8988T (cell line): ENCODE results near the gene CEP83.
"Not testable (repeated sequence)": the region's sequence is repeated elsewhere in the genome, so short reads cannot be mapped to it uniquely, and the experiment has no call there.

Experiments
- DNase-seq: peaks from one replicate; pipeline ENCODE4 v3.0.0; 2011

The CEP83 gene

DNA sequence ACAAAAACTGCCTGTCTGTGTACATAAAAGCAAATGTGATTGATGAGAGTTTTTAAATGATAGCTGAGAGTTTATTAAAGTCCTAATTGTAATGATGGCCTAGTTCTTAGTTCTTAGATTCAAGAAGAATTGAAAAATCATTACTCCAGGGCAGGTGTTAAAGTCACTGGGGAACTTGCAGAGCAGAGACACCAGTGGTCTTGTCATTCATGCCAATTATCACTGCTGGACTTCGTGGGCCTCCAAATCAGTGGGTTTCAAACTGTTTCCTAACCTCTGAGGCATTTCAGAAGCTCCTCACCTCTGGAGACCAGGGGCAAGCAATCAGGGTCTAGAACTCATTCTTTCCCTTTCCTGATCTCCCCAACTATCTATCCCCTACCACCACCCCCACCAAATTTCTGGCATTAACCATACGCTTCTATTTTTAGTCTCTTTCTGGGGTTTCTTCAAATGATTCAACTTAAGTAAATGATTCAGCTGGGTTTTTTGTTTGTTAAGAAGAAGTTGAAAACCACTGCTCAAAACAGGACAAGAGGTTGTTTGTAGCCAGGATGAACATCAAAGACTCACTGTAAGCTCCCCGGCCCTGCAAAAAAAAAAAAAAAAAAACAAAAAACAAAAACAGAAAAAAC lies 80.1 kb downstream of the CEP83 start:
- DNase-seq: no peak

- DNase-seq: no peak
Measured at GRCh38 chr12:94377599-94377998, 82.1 kb downstream of the CEP83 start.

DNA sequence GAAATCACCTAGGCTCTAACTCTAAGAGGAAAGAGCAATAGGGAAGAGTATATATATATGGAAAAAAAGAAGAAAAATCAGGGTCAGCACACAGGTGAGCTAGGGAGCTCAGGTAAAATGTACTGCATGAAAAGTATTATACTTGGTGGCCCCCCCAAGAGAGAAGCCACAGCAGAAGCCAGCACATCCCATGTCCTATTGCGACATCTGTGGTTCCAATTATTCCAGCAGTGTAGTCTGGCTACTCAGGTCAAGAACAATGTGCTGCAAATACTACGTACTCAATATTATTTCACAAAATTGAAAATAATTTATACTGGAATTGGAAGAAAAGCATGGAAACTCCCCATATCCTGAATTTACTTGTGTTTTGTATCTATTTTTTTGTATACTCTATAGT lies 85.5 kb downstream of the CEP83 start:
- no peak for DNase-seq

DNA sequence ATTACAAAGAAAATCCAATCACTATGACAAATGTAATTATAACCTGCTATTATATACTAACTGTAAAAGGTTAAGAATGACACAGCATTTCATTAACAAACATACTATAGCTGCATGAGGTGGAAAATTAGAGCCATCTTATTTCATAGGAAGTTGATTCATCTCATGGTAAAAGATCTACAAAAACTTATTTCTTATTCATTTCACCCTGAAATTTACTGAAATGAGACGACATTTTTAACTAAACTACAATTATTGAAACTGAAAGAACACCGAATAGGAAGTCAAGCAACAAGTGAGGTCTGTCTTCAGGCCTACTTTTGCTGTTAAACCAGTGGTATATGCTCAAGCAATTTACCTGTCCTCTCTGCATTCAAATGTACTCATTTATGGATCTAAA lies 87.2 kb downstream of the CEP83 start:
- DNase-seq: no peak

GRCh38 chr12:94362653-94363052 lies 97.0 kb downstream of the CEP83 start:
- DNase-seq: no peak

DNA sequence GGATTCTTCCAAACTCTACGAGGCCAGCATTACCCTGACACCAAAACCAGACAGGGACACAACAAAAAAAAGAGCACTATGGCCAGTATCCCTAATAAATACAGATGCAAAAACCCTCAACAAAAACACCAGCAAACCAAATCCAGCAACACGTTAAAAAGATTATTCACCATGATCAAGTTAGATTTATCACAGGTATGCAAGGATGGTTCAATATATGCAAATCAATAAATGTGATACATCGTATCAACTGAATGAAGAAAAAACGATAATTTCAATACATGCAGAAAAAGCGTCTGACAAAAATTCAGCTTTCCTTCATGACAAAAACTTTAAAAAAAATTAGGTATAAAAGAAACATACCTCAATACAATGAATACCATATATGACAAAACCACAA lies 99.9 kb downstream of the CEP83 start:
- no peak for DNase-seq

DNA sequence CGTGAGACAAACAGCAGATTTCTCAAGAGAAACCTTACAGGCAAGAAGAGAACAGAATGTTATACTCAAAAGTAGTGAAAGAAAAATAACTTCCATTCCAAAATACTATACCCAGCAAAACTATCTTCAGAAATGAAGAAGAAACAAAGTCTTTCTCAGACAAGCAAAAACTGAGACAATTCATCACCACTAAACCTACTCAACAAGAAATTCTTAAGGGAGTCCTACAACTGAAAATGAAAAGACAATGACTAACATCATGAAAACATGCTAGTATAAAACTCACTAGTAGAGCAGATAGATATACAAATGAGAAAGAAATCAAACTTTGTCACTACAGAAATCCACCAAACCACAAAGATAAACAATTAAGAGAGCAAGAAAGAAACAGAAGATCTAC lies 106.5 kb downstream of the CEP83 start:
- DNase-seq: no peak

- DNase-seq: no peak
Measured at GRCh38 chr12:94340573-94340972, 119.1 kb downstream of the CEP83 start.

GRCh38 chr12:94338006-94338794 lies 121.5 kb downstream of the CEP83 start:
- no peak for DNase-seq

GRCh38 chr12:94336211-94336925 lies 123.3 kb downstream of the CEP83 start:
- no peak for DNase-seq

GRCh38 chr12:94333396-94333795 lies 126.3 kb downstream of the CEP83 start:
- DNase-seq: no peak

GRCh38 chr12:94329366-94329765 lies 130.3 kb downstream of the CEP83 start:
- DNase-seq: no peak

GRCh38 chr12:94327809-94328208 lies 131.9 kb downstream of the CEP83 start:
- no peak for DNase-seq

DNA sequence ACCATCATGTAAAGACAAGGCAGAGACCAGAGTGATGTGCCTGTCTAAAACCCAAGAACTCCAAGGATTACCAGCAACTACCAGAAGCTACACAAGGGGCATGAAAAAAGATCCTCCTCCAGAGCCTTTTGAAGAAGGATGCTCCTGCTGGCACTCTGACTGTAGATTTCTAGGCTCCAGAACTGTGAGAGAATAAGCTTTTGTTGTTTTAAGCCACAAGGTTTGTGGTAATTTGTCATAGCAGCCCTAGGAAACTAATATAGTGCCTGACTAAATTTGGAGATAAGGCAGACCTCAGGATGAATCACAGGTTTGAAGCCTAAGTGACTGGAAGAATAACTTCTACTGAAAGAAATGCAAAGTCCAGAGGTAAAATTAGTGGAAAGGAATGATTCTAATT lies 132.9 kb downstream of the CEP83 start:
- no peak for DNase-seq

DNA sequence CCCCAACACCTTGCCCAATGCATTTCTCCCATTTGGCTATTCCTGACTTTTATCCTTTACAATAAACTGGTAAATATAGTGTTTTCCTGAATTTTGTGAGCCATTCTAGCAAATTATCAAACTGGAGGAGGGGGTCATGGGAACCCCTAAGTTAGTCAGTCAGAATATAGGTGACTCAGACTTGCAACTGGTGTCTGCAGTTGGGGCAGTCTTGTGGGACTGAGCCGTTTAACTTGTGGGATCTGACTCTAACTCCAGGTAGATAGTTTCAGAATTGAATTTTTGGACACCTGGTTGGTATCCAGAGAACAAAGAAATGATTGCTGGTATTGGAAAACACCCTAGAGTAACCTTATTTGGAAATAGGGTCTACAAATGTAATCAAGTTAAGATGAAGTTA lies 133.4 kb downstream of the CEP83 start:
- no peak for DNase-seq

GRCh38 chr12:94322346-94322745 lies 137.3 kb downstream of the CEP83 start:
- DNase-seq: no peak

DNA sequence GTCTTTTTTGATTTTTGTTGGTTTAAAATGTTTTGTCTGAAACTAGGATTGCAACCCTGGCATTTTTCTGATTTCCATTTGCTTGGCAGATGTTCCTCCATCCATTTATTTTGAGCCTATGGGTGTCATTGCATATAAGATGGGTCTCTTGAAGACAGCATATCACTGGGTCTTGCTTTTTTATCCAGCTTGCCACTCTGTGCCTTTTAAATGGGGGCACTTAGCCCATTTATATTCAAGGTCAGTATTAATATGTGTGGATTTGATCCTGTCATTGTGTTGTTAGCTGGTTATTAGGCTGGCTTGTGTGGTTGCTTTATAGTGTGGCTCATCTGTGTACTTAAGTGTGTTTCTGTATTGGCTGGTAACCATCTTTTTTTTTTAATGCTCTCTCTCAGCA lies 139.6 kb downstream of the CEP83 start:
- no peak for DNase-seq

DNA sequence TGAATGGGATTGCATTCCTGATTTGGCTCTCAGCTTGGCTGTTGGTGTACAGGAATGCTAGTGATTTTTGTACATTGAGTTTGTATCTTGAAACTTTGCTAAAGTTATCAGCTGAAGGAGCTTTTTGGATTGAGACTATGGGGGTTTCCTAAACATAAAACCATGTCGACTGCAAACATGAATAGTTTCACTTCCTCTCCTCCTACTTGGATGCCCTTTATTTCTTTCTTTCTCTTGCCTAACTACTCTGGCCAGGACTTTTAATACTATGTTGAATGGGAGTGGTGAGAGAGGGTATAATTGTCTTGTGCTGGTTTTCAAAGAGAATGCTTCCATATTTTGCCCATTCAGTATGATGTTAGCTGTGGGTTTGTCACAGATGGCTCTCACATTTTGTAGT lies 141.5 kb downstream of the CEP83 start:
- DNase-seq: no peak

- not testable (repeated sequence) for DNase-seq
Measured at GRCh38 chr12:94316600-94316999, 143.1 kb downstream of the CEP83 start.

- DNase-seq: no peak
Measured at GRCh38 chr12:94312378-94312777, 147.3 kb downstream of the CEP83 start.

- no peak for DNase-seq
Measured at GRCh38 chr12:94309373-94309772, 150.3 kb downstream of the CEP83 start.

DNA sequence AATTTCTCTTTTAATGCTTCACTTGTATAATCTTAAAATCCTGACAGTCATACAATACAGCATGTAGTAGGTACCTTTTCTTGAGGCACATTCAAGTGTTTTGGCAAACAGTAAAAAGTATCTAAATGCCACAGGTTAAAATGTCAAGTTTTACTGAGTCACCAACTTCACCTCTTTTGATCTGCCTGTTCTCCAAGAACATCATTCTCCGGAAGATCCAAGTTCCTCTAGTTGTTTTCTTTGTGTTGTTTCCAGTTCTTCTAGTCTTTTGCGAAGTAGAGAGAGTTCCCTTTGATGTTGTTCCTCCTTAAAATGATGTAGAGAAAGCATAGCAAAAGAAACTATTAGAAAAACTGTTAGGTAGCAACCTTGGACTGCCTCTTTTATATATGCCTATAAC lies 151.1 kb downstream of the CEP83 start:
- DNase-seq: no peak

GRCh38 chr12:94305130-94305957 lies 154.3 kb downstream of the CEP83 start:
- DNase-seq: no peak
